HG03039 (cell line): ENCODE data around the gene LZTS3.

ENCODE experiments used
- ATAC-seq: cut with Tn5 transposase; IDR thresholded peaks from one replicate; pipeline ENCODE4 v1.9.1; 2021; ENCODE audit warnings: mild to moderate bottlenecking, moderate library complexity; ENCODE audit not compliant: unreplicated experiment

Gene LZTS3

DNA sequence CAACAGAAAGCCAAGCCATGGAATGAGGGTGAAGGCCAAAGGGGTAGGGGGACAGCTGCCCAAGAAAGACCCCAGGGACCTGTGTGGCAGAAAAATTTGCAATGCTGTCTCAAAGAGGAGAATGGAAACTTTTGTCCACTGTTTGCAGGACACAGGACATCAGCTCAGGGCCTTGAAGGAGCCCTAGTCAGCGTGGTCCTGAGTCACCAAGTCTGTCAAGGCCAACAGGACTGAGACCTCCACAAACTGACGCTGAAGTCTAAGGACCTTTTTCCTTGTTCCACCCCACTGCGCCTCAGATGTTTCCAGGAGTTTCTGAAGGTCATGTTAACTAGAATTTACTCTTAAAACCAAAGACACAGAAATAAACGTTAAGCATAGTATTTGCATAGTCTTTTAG lies 57.0 kb downstream of the LZTS3 start:
- no peak for ATAC-seq

DNA sequence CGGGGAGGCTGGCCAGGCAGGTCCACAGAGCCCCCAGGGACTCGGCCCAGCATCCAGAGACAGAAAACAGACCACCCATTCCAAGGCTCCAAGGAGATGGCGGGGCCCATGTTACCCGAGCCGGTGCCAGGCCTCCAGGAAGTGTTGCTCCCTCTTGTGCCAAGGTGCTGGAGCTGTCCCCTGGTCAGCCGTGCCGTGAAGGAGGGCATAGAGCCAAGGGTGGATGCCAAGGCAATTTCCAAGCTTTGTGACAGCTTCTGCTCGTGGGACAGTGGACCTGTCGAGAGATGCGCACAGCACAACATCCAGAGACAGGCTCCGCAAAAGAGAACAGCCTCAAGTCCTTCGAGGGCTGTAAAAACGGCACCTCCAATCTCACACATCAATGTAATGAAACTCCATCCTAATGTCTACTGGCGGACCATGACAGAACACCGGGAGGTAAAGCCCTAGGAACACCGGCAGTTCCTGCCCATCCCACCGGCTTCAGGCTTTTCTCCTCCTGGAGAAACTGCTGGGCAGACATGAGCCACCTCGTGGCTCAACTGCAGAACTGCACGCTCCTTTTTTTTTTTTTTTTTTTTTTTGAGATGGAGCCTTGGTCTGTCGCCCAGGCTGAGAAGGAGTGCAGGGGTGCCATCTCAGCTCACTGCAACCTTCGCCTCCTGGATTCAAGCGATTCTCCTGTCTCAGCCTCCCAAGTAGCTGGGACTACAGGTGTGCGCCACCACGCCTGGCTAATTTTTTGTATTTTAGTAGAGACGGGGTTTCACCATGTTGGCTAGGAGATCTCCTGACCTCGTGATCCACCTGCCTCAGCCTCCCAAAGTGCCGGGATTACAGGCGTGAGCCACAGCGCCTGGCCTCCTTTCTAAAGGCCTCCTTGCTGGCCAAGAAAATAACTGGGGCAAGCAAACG lies 57.9 kb downstream of the LZTS3 start:
- no peak for ATAC-seq
